ENCODE measurements around the gene CDH20. TPM values are rescaled to one million over a fixed set of nuclear protein-coding genes. Genes with fewer than 3 reads are reported as not detected.

The CDH20 gene
- total and polyA plus RNA-seq, 2 donors from 2014 or later: 0.16 to 0.30 TPM

- FAIRE-seq: no peak
- H3K9ac ChIP-seq (ENCODE audit: low read length in 3 of 3): no peak overlapping the region
- DNase-seq: no peak
- no peaks in the 10 kb centered on the region for H3K9me3 ChIP-seq (ENCODE audit: control insufficient read depth in 2 of 3, insufficient read depth in 1 of 3, low read length in 3 of 3)
- H3K4me3 ChIP-seq (ENCODE audit: low read length in 3 of 3): no peak overlapping the region
- TF ChIP-seq, protein P1, sequence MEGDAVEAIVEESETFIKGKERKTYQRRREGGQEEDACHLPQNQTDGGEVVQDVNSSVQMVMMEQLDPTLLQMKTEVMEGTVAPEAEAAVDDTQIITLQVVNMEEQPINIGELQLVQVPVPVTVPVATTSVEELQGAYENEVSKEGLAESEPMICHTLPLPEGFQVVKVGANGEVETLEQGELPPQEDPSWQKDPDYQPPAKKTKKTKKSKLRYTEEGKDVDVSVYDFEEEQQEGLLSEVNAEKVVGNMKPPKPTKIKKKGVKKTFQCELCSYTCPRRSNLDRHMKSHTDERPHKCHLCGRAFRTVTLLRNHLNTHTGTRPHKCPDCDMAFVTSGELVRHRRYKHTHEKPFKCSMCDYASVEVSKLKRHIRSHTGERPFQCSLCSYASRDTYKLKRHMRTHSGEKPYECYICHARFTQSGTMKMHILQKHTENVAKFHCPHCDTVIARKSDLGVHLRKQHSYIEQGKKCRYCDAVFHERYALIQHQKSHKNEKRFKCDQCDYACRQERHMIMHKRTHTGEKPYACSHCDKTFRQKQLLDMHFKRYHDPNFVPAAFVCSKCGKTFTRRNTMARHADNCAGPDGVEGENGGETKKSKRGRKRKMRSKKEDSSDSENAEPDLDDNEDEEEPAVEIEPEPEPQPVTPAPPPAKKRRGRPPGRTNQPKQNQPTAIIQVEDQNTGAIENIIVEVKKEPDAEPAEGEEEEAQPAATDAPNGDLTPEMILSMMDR (IDR thresholded peaks at IDR 0.05; ENCODE audit: borderline replicate concordance, extremely low read depth, insufficient read depth): no peak
- no peaks in the 10 kb centered on the region for H3K36me3 ChIP-seq (ENCODE audit: control insufficient read depth in 2 of 3, insufficient read depth in 3 of 3, low read length in 3 of 3)
- no peaks in the 10 kb centered on the region for H3K4me1 ChIP-seq (ENCODE audit: control insufficient read depth in 2 of 3, insufficient read depth in 2 of 3, low read depth in 1 of 3, low read length in 3 of 3)
- intact Hi-C loops (cut with DNase I): no loop called here
- no peaks in the 10 kb centered on the region for H3K27me3 ChIP-seq (ENCODE audit: control insufficient read depth, insufficient read depth, low read length)
- no peak overlapping the region for H3K27ac ChIP-seq (ENCODE audit: low read depth in 2 of 2, low read length in 2 of 2)
These were observed 238.9 kb downstream of the CDH20 start for GRCh38 chr18:61572084-61572655.

GRCh38 chr18:61572871-61573270, 239.6 kb downstream of the CDH20 start:
- no peaks in the 10 kb centered on the region for H3K36me3 ChIP-seq (ENCODE audit: control insufficient read depth in 2 of 3, insufficient read depth in 3 of 3, low read length in 3 of 3)
- H3K9ac ChIP-seq (ENCODE audit: low read length in 3 of 3): no peak overlapping the region
- H3K4me3 ChIP-seq (ENCODE audit: low read length in 3 of 3): no peak overlapping the region
- intact Hi-C loops (cut with DNase I): no loop called here
- TF ChIP-seq, protein P1 (IDR thresholded peaks at IDR 0.05; ENCODE audit: borderline replicate concordance, extremely low read depth, insufficient read depth): no peak
- H3K27ac ChIP-seq (ENCODE audit: low read depth in 2 of 2, low read length in 2 of 2): no peak overlapping the region
- DNase-seq (no peak), FAIRE-seq (no peak)
- no peaks in the 10 kb centered on the region for H3K27me3 ChIP-seq (ENCODE audit: control insufficient read depth, insufficient read depth, low read length)
- H3K9me3 ChIP-seq (ENCODE audit: control insufficient read depth in 2 of 3, insufficient read depth in 1 of 3, low read length in 3 of 3): no peaks in the 10 kb centered on the region
- H3K4me1 ChIP-seq (ENCODE audit: control insufficient read depth in 2 of 3, insufficient read depth in 2 of 3, low read depth in 1 of 3, low read length in 3 of 3): no peaks in the 10 kb centered on the region

- TF ChIP-seq, protein P1 (IDR thresholded peaks at IDR 0.05; ENCODE audit: borderline replicate concordance, extremely low read depth, insufficient read depth): no peak
- FAIRE-seq: no peak
- intact Hi-C loops (cut with DNase I): no loop called here
These were observed 241.4 kb downstream of the CDH20 start for GRCh38 chr18:61574665-61575064.

GRCh38 chr18:61575419-61575818, 242.2 kb downstream of the CDH20 start:
- DNase-seq (no peak), FAIRE-seq (no peak)
- no peaks in the 10 kb centered on the region for H3K27me3 ChIP-seq (ENCODE audit: control insufficient read depth, insufficient read depth, low read length)
- H3K27ac ChIP-seq (ENCODE audit: low read depth in 2 of 2, low read length in 2 of 2): no peak overlapping the region
- no peak overlapping the region for H3K9ac ChIP-seq (ENCODE audit: low read length in 3 of 3)
- intact Hi-C loops (cut with DNase I): no loop called here
- no peak overlapping the region for H3K4me3 ChIP-seq (ENCODE audit: low read length in 3 of 3)
- no peaks in the 10 kb centered on the region for H3K9me3 ChIP-seq (ENCODE audit: control insufficient read depth in 2 of 3, insufficient read depth in 1 of 3, low read length in 3 of 3)
- H3K36me3 ChIP-seq (ENCODE audit: control insufficient read depth in 2 of 3, insufficient read depth in 3 of 3, low read length in 3 of 3): no peaks in the 10 kb centered on the region
- no peaks in the 10 kb centered on the region for H3K4me1 ChIP-seq (ENCODE audit: control insufficient read depth in 2 of 3, insufficient read depth in 2 of 3, low read depth in 1 of 3, low read length in 3 of 3)
- TF ChIP-seq, protein P1 (IDR thresholded peaks at IDR 0.05; ENCODE audit: borderline replicate concordance, extremely low read depth, insufficient read depth): no peak

More at GRCh38 chr18:61574665-61575064, 241.4 kb downstream of the CDH20 start:
- no peaks in the 10 kb centered on the region for H3K9me3 ChIP-seq (ENCODE audit: control insufficient read depth in 2 of 3, insufficient read depth in 1 of 3, low read length in 3 of 3)
- H3K27ac ChIP-seq (ENCODE audit: low read depth in 2 of 2, low read length in 2 of 2): no peak overlapping the region
- H3K27me3 ChIP-seq (ENCODE audit: control insufficient read depth, insufficient read depth, low read length): no peaks in the 10 kb centered on the region
- H3K9ac ChIP-seq (ENCODE audit: low read length in 3 of 3): no peak overlapping the region
- H3K36me3 ChIP-seq (ENCODE audit: control insufficient read depth in 2 of 3, insufficient read depth in 3 of 3, low read length in 3 of 3): no peaks in the 10 kb centered on the region
- H3K4me3 ChIP-seq (ENCODE audit: low read length in 3 of 3): no peak overlapping the region
- no peak for DNase-seq
- no peaks in the 10 kb centered on the region for H3K4me1 ChIP-seq (ENCODE audit: control insufficient read depth in 2 of 3, insufficient read depth in 2 of 3, low read depth in 1 of 3, low read length in 3 of 3)
